NOMO-1 (cell line): ENCODE measurements around the gene ADARB1.

Experiments used
- DNase-seq, 2 experiments: peaks; one replicate each; lab custom pipeline; 2025; ENCODE audit not compliant: unreplicated experiment in 2 of 2; lab: John Stamatoyannopoulos, UW

ADARB1 gene

GRCh38 chr21:45163413-45164123 lies 89.2 kb downstream of the ADARB1 start:
- no peak for DNase-seq

GRCh38 chr21:45164124-45164511 lies 89.7 kb downstream of the ADARB1 start:
- DNase-seq = no peak

GRCh38 chr21:45164838-45165237 lies 90.5 kb downstream of the ADARB1 start:
- DNase-seq = no peak

- DNase-seq = no peak
Observed at GRCh38 chr21:45166931-45167330, 92.6 kb downstream of the ADARB1 start.

GRCh38 chr21:45167796-45168222 lies 93.4 kb downstream of the ADARB1 start:
- DNase-seq = no peak

- DNase-seq = no peak
Observed at GRCh38 chr21:45168522-45168921, 94.1 kb downstream of the ADARB1 start.

GRCh38 chr21:45169001-45169400 lies 94.6 kb downstream of the ADARB1 start:
- no peak for DNase-seq

- DNase-seq = no peak
Observed at GRCh38 chr21:45169682-45170081, 95.3 kb downstream of the ADARB1 start.

- DNase-seq = no peak
Observed at GRCh38 chr21:45170987-45171386, 96.6 kb downstream of the ADARB1 start.

- DNase-seq = no peak
Observed at GRCh38 chr21:45172420-45172819, 98.0 kb downstream of the ADARB1 start.

GRCh38 chr21:45175326-45176095 lies 101.1 kb downstream of the ADARB1 start:
- DNase-seq = no peak

GRCh38 chr21:45176141-45176540 lies 101.8 kb downstream of the ADARB1 start:
- no peak for DNase-seq

- DNase-seq = no peak
Observed at GRCh38 chr21:45177039-45177438, 102.7 kb downstream of the ADARB1 start.

- DNase-seq = no peak
Observed at GRCh38 chr21:45178070-45178608, 103.8 kb downstream of the ADARB1 start.

GRCh38 chr21:45178971-45179370 lies 104.6 kb downstream of the ADARB1 start:
- no peak for DNase-seq

- no peak for DNase-seq
Observed at GRCh38 chr21:45179568-45180245, 105.3 kb downstream of the ADARB1 start.

GRCh38 chr21:45180246-45180599 lies 105.8 kb downstream of the ADARB1 start:
- DNase-seq = no peak

GRCh38 chr21:45182958-45183357 lies 108.6 kb downstream of the ADARB1 start:
- DNase-seq = no peak

- DNase-seq = no peak
Observed at GRCh38 chr21:45183852-45184251, 109.5 kb downstream of the ADARB1 start.

- no peak for DNase-seq
Observed at GRCh38 chr21:45184869-45185268, 110.5 kb downstream of the ADARB1 start.

- DNase-seq = no peak
Observed at GRCh38 chr21:45186709-45187108, 112.3 kb downstream of the ADARB1 start.
